H1 (cell line): ENCODE results near the gene DNAAF5. TPM values are rescaled to one million over a fixed set of nuclear protein-coding genes. Genes with fewer than 3 reads are reported as not detected.

Experiments
- ATF3 ChIP-seq: IDR thresholded peaks from 2 replicates; pipeline ENCODE4 v1.6.1; 2011; ENCODE audit warnings: low read depth, mild to moderate bottlenecking, low read length; ENCODE audit not compliant: insufficient read depth
- BRCA1 ChIP-seq: IDR thresholded peaks from 2 replicates; pipeline ENCODE4 v1.6.1; 2012; ENCODE audit warnings: low read depth, low read length, improper control_type of control experiment
- CBX5 ChIP-seq: fragments of 300-800, 300-1000 bp; sonication (generic); IDR thresholded peaks from 2 replicates; pipeline ENCODE4 v1.7.1; 2016; ENCODE audit warnings: antibody characterized with exemption, low read length, low read depth
- CTBP2 ChIP-seq: IDR thresholded peaks from 2 replicates; pipeline ENCODE4 v1.7.0; 2011; ENCODE audit warnings: borderline replicate concordance, mild to moderate bottlenecking, moderate library complexity, mixed read lengths, low read length; ENCODE audit not compliant: insufficient read depth, insufficient read length
- GABPA ChIP-seq: IDR thresholded peaks from 2 replicates; pipeline ENCODE4 v1.6.1; 2011; ENCODE audit warnings: mild to moderate bottlenecking, low read length, moderate library complexity, borderline replicate concordance; ENCODE audit not compliant: insufficient read depth
- GTF2F1 ChIP-seq: IDR thresholded peaks from 2 replicates; pipeline ENCODE4 v1.6.1; 2012; ENCODE audit warnings: low read depth, low read length, improper control_type of control experiment, borderline replicate concordance
- KDM1A ChIP-seq: fragments of 200-600, 300-600 bp; sonication (generic); IDR thresholded peaks from 2 replicates; pipeline ENCODE4 v1.7.1; 2016; ENCODE audit warnings: mild to moderate bottlenecking, low read length, borderline replicate concordance
- KDM5A ChIP-seq: fragments of 200-600 bp; IDR thresholded peaks from 2 replicates; pipeline ENCODE4 v1.7.1; 2012; ENCODE audit warnings: mild to moderate bottlenecking, low read length, inconsistent platforms, mixed read lengths
- SIN3A ChIP-seq, 2 experiments: IDR thresholded peaks in 1 of 2; conservative IDR thresholded peaks in 1 of 2; 2 replicates each; pipeline ENCODE4 v1.6.1; 2011 to 2012; ENCODE audit warnings: low read length in 2 of 2, improper control_type of control experiment in 1 of 2, low read depth in 1 of 2, mild to moderate bottlenecking in 1 of 2
- TBP ChIP-seq: IDR thresholded peaks from 2 replicates; pipeline ENCODE4 v1.6.1; 2011; ENCODE audit warnings: low read depth, low read length, improper control_type of control experiment
- polyA plus RNA-seq, 7 experiments: library from polyadenylated mRNA; depleted of rRNA in 3 of 7; stranded (reverse) in 5 of 7; unstranded in 2 of 7; fragments of >200 nt in 5 of 7; fragments of 200-250 nt in 2 of 7; gene quantifications; 1 replicate in 5 of 7; 2 replicates in 1 of 7; 4 replicates in 1 of 7; pipeline versions ENCODE4 v1.2.1 to v1.2.3, GENCODE V29; 2011 to 2013; ENCODE audit warnings: missing spikeins in 2 of 7, mixed read lengths in 2 of 7
- total RNA-seq: library from RNA; stranded (reverse); fragmentation: NEBNext Ultra II Directional; extraction: Animal tissue kit (Norgen Biotek cat#: 25700); gene quantifications from 2 replicates; pipeline ENCODE4 v1.2.1, GENCODE V29; 2021

Gene DNAAF5
- total and polyA plus RNA-seq, 2 of the 8 experiments (the other 6 are each of a cell fraction or from before 2014, with no cell fraction given) = 55.1 to 95.9 TPM

- no peak for TF ChIP-seq CTBP2
- no peak for TF ChIP-seq KDM1A
- TF ChIP-seq BRCA1 = no peak
- no peak for TF ChIP-seq CBX5
- no peak for TF ChIP-seq SIN3A (conservative IDR thresholded peaks at IDR 0.05 in 1 of 2, IDR thresholded peaks at IDR 0.05 in 1 of 2; ENCODE audit: low read depth in 1 of 2, low read length in 2 of 2)
- no peak for TF ChIP-seq GABPA
- no peak for TF ChIP-seq ATF3
- TF ChIP-seq GTF2F1 = no peak
- TF ChIP-seq TBP = no peak
- no peak for TF ChIP-seq KDM5A
- TF ChIP-seq, all 59 proteins: peak for 0
Observed at GRCh38 chr7:826230-826917, 99.9 kb downstream of the DNAAF5 start (continued).
